HG03280 (cell line): ENCODE data around the gene IRF2BPL.
A peak's percentile ranks its signal among the peaks of the same experiment; 100 is the strongest.

Experiments used
- ATAC-seq: cut with Tn5 transposase; IDR thresholded peaks from one replicate; pipeline ENCODE4 v1.9.1; 2021; ENCODE audit warnings: mild to moderate bottlenecking, moderate library complexity; ENCODE audit not compliant: unreplicated experiment

The IRF2BPL gene

GRCh38 chr14:77028384-77029231 lies at the start of gene IRF2BPL:
Gene IRF2BPL (minus strand): TSS chr14:77028708. CDS start chr14:77027792, 916 bp downstream.
- ATAC-seq, result peak; percentile 76

- ATAC-seq, result no peak
Observed at GRCh38 chr14:77077040-77077439, 48.5 kb upstream of the IRF2BPL start.

GRCh38 chr14:77076113-77076631 lies 47.7 kb upstream of the IRF2BPL start:
- ATAC-seq, result no peak

GRCh38 chr14:77074969-77075368 lies 46.5 kb upstream of the IRF2BPL start:
- ATAC-seq, result no peak

GRCh38 chr14:77071938-77072388 lies 43.5 kb upstream of the IRF2BPL start:
- no peak for ATAC-seq

- ATAC-seq, result no peak
Observed at GRCh38 chr14:77069551-77069950, 41.0 kb upstream of the IRF2BPL start.

GRCh38 chr14:77068517-77069200 lies 40.2 kb upstream of the IRF2BPL start:
- no peak for ATAC-seq

GRCh38 chr14:77067632-77068516 lies 39.4 kb upstream of the IRF2BPL start:
- ATAC-seq, result no peak

GRCh38 chr14:77066578-77067172 lies 38.2 kb upstream of the IRF2BPL start:
- ATAC-seq, result no peak

GRCh38 chr14:77065851-77066577 lies 37.5 kb upstream of the IRF2BPL start:
- no peak for ATAC-seq

- no peak for ATAC-seq
Observed at GRCh38 chr14:77064521-77065178, 36.1 kb upstream of the IRF2BPL start.

GRCh38 chr14:77063571-77064171 lies 35.2 kb upstream of the IRF2BPL start:
- ATAC-seq, result no peak

- no peak for ATAC-seq
Observed at GRCh38 chr14:77062261-77062660, 33.8 kb upstream of the IRF2BPL start.

- ATAC-seq, result no peak
Observed at GRCh38 chr14:77061630-77062257, 33.2 kb upstream of the IRF2BPL start.

GRCh38 chr14:77059276-77059915 lies 30.9 kb upstream of the IRF2BPL start:
- ATAC-seq, result no peak

- ATAC-seq, result no peak
Observed at GRCh38 chr14:77058785-77059184, 30.3 kb upstream of the IRF2BPL start.

GRCh38 chr14:77058117-77058516 lies 29.6 kb upstream of the IRF2BPL start:
- ATAC-seq, result no peak

- no peak for ATAC-seq
Observed at GRCh38 chr14:77055981-77056380, 27.5 kb upstream of the IRF2BPL start.
